Measurements from ENCODE around the gene LIPE.

Gene LIPE

GRCh38 chr19:42353341-42354015 is 73.7 kb downstream of the LIPE start:
- DNase-seq (ENCODE audit: low read depth): no peak

GRCh38 chr19:42352301-42353259 is 74.6 kb downstream of the LIPE start:
- no peak for DNase-seq (ENCODE audit: low read depth)
